ENCODE measurements around the gene DRGX. TPM values are rescaled to one million over a fixed set of nuclear protein-coding genes. Genes with fewer than 3 reads are reported as not detected.

The DRGX gene
- total and polyA plus RNA-seq, 2 of the 13 experiments (the other 11 are each of a cell fraction or from before 2014, with no cell fraction given): not detected

GRCh38 chr10:49418328-49418727 is 22.4 kb upstream of the DRGX start:
- FAIRE-seq (no peak), ATAC-seq (no peak)

More at GRCh38 chr10:49418328-49418727, 22.4 kb upstream of the DRGX start:
- H3K27me3 ChIP-seq (ENCODE audit: control insufficient read depth in 1 of 2, insufficient read depth in 2 of 2, low read length in 2 of 2): peaks cover 0 to 7% of the 10 kb centered on the region in 2 experiments; a peak in 1 of 5 replicates
- no peaks in the 10 kb centered on the region for H3K9me3 ChIP-seq (ENCODE audit: low read length)
- H3K4me3 ChIP-seq (replicated peaks in 1 of 3; ENCODE audit: insufficient read depth in 1 of 3, low read depth in 2 of 3, low read length in 3 of 3): no peak overlapping the region
- TF ChIP-seq ARNT (IDR thresholded peaks at IDR 0.05) (no peak), TGIF2 (CRISPR knock-in tag; IDR thresholded peaks at IDR 0.05) (no peak), ZBTB38 (CRISPR knock-in tag; IDR thresholded peaks at IDR 0.05) (no peak), ZBTB20 (CRISPR knock-in tag; IDR thresholded peaks at IDR 0.05; ENCODE audit: borderline replicate concordance, low read depth) (no peak), ZNF446 (CRISPR knock-in tag; IDR thresholded peaks at IDR 0.05) (no peak), BRF2 (CRISPR knock-in tag; IDR thresholded peaks at IDR 0.05) (no peak), PHF5A (CRISPR knock-in tag; IDR thresholded peaks at IDR 0.05; ENCODE audit: low read depth, unreplicated experiment) (no peak), NFRKB (IDR thresholded peaks at IDR 0.05) (no peak), SP2 (CRISPR knock-in tag; IDR thresholded peaks at IDR 0.05) (no peak), ZEB1 (IDR thresholded peaks at IDR 0.05; ENCODE audit: insufficient replicate concordance, low read depth) (no peak)
- TF ChIP-seq, protein P1, sequence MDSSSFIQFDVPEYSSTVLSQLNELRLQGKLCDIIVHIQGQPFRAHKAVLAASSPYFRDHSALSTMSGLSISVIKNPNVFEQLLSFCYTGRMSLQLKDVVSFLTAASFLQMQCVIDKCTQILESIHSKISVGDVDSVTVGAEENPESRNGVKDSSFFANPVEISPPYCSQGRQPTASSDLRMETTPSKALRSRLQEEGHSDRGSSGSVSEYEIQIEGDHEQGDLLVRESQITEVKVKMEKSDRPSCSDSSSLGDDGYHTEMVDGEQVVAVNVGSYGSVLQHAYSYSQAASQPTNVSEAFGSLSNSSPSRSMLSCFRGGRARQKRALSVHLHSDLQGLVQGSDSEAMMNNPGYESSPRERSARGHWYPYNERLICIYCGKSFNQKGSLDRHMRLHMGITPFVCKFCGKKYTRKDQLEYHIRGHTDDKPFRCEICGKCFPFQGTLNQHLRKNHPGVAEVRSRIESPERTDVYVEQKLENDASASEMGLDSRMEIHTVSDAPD (CRISPR knock-in tag; IDR thresholded peaks at IDR 0.05): no peak
- in situ Hi-C loops (cut with HindIII; ENCODE audit: extremely low pct_ligation_motif_present, low pct_unique_long_range_greater_than_20kb): no loop called here
- POLR2A ChIA-PET: no interaction called here
- no TSS peak for BruUV-seq (replicated peaks)
- 83% methylated on average over 2 of the region's 2 CpGs for WGBS (ENCODE audit: low lambda C conversion rate)
- H4K20me1 ChIP-seq (ENCODE audit: insufficient read depth, low read length): no peaks in the 10 kb centered on the region
- intact Hi-C loops (cut with micrococcal nuclease; ENCODE audit: unreplicated experiment): no loop called here
- no peaks in the 10 kb centered on the region for H3K79me2 ChIP-seq (ENCODE audit: insufficient read depth, low read length)
- H3K4me1 ChIP-seq (ENCODE audit: insufficient read depth, low read length): no peaks in the 10 kb centered on the region
- CTCF ChIA-PET (ENCODE audit: low intra/inter-chr PET ratio, low total read pairs): no interaction called here
- no peak overlapping the region for H3K9ac ChIP-seq (ENCODE audit: insufficient read depth, low read depth, low read length)
- H3K4me2 ChIP-seq (ENCODE audit: low read depth, low read length): no peak overlapping the region
- no peak overlapping the region for H3K27ac ChIP-seq (ENCODE audit: extremely low read length, insufficient read depth, low read length)
- no peak overlapping the region for H2AFZ ChIP-seq (ENCODE audit: low read length)
- no peaks in the 10 kb centered on the region for H3K36me3 ChIP-seq (replicated peaks in 1 of 2; ENCODE audit: control insufficient read depth in 1 of 2, insufficient read depth in 2 of 2, low read length in 2 of 2)
- no peak for DNase-seq (ENCODE audit: low spot score)

Measured in HepG2 (cell line).